Stromal cell of bone marrow (primary cell): Measurements from ENCODE around the gene SCAF1.

ENCODE experiments used
- DNase-seq: peaks from one replicate; pipeline ENCODE4 v3.0.0-alpha.2; 2012; ENCODE audit warnings: low read depth

SCAF1 gene

GRCh38 chr19:49643466-49643865 lies 1.5 kb downstream of the SCAF1 start:
- DNase-seq: no peak

DNA sequence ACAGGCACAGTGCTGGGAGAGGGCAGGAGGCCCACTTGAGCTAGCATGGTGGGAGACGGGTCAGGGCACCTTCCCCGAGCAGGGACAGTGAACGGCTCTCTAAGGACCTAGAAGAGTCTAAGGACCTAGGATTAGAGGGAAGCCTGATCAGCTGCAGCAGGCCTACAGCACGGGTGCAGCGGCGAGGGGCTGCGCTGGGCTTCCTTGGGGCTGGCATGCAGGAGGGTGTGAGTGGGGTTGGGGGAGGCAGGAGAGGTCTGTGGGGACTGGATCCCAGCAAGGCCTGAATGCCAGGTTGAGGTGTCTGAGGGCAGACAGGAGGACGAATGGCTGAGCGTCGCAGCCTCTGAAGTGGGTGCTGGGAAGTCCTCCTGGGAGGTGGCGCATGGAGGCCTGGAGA lies 3.6 kb downstream of the SCAF1 start:
- no peak for DNase-seq

- DNase-seq: no peak
Observed at GRCh38 chr19:49645995-49646394, 4.0 kb downstream of the SCAF1 start.

- no peak for DNase-seq
Observed at GRCh38 chr19:49646586-49646985, 4.6 kb downstream of the SCAF1 start.

DNA sequence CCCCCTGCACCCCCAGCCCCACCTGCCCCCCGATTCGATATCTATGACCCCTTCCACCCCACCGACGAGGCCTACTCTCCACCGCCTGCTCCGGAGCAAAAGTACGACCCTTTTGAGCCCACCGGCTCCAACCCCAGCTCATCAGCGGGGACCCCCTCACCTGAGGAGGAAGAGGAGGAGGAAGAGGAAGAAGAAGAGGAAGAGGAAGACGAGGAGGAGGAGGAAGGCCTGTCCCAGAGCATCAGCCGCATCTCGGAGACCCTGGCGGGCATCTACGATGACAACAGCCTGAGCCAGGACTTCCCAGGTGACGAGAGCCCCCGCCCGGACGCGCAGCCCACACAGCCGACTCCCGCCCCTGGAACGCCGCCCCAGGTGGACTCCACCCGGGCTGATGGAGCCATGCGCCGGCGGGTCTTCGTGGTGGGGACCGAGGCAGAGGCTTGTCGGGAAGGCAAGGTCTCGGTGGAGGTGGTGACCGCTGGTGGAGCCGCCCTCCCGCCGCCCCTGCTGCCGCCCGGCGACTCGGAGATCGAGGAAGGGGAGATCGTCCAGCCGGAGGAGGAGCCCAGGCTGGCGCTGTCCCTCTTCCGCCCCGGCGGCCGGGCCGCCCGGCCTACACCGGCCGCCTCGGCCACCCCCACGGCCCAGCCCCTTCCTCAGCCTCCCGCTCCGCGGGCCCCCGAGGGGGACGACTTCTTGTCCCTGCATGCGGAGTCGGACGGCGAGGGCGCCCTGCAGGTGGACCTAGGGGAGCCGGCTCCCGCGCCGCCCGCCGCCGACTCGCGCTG lies 9.2 kb downstream of the SCAF1 start:
- DNase-seq: no peak

DNA sequence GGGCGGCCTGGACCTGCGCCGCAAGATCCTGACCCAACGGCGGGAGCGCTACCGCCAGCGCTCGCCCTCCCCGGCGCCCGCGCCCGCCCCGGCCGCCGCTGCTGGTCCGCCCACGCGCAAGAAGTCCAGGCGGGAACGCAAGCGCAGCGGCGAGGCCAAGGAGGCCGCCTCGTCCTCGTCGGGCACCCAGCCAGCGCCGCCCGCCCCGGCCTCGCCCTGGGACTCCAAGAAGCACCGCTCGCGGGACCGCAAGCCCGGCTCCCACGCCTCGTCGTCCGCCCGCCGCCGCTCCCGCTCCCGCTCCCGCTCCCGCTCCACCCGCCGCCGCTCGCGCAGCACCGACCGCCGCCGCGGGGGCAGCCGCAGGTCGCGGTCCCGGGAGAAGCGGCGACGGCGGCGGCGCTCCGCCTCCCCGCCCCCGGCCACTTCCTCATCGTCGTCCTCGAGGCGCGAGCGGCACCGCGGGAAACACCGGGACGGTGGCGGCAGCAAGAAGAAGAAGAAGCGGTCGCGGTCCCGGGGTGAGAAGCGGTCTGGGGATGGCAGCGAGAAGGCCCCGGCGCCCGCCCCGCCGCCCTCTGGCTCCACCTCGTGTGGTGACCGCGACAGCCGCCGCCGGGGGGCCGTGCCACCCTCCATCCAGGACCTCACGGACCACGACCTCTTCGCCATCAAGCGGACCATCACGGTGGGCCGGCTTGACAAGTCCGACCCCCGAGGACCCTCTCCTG lies 10.0 kb downstream of the SCAF1 start:
- no peak for DNase-seq

GRCh38 chr19:49652551-49653465 lies 10.8 kb downstream of the SCAF1 start:
- no peak for DNase-seq

DNA sequence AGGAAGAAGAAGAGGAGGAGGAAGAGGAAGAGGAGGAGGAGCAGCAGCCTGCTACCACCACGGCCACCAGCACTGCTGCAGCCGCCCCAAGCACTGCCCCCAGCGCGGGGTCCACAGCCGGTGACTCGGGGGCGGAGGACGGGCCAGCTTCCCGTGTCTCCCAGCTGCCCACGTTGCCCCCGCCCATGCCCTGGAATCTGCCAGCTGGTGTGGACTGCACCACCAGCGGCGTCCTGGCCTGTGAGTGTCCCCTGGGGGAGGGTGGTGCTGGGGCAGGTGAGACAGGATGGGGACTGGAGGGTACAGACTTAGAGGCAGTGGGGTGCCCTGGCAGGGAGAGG lies 11.4 kb downstream of the SCAF1 start:
- DNase-seq: no peak

DNA sequence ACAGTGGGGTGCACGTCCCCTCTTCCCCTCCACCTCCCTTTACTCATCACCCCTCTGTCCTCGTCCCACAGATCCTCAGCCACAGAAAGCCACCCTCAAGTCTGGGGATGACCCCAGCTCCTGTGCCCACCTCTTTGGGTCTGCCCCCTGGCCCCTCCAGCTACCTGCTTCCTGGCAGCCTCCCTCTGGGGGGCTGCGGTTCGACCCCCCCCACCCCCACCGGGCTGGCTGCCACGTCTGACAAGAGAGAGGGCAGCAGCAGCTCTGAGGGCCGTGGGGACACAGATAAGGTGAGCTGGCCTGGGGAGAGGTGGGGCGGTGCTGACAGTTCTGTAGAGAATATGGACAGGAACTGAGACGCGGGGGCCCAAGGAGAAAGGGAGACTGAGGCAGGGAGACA lies 12.6 kb downstream of the SCAF1 start:
- DNase-seq: no peak

GRCh38 chr19:49655570-49656455 lies 13.8 kb downstream of the SCAF1 start:
- DNase-seq: no peak

DNA sequence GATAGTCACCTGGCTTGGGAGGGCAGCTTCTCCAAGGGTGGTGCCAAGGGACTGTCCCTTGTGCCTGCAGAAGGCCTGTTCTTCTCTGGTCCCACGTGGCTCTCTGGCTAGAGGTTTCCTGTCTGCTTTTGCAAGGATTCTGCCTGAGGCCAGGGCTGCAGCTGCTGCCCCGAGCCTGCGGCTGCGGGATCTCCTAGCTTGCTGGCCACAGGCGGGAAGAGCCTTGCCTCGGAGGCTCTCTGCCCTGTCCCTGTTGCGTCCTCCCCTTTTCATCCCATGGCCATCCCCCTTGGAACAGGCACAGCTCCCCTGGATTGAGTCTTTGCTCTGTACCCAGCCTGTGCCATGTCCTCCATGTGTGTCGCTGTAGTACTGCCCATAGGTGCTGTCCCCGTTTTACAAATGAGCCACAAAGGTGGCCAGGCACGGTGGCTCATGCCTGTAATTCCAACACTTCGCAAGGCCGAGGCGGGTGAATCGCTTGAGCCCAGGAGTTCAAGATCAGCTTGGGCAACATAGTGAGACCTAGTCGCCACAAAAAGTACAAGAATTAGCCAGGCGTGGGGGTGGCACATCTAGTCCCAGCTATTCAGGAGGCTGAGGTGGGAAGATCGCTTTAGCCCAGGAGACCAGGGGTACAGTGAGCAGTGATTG lies 14.6 kb downstream of the SCAF1 start:
- no peak for DNase-seq

- DNase-seq: no peak
Observed at GRCh38 chr19:49657493-49658138, 15.6 kb downstream of the SCAF1 start.

GRCh38 chr19:49658139-49658517 lies 16.1 kb downstream of the SCAF1 start:
- DNase-seq: no peak

DNA sequence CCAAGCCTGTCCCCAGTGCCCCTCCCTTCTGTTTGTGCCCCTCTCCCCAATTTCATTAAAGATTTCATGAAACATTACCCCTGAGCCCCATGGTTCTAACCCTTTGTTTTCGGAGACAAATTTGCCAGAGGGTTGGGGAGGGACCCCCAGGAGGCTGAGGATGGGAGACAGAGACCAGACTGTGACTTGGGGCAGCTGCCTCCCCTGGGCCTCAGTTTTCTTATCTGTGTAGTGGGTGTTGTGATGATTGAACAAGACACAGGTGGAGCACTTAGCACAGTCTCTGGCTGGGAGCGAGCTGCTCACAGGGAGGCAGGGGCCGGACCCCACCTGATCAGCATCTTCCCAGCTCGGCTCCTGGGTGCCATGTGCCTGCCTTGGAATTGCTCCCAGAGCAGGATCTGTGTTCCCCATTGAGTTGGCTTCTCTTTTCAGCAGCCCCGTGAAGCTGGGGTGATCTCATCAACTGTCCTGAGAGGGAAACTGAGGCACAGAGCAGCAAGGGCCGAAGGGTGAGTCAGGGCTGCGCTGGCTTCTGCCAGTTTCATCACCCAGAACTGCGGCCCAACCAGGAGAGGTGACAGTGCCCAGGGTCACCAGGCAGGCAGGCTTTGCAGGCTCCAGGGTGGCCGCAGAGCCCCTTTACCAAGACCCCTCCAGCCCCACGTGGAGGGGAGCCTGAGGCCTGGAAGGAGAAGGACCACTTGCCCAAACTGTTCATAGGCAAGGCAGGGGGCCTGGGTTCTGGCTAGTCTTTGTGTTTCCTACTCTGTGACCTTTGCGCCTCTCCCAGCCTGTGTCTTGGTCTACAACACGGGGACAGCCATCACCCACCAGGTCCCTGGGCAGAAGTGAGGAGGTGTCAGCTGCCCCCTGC lies 16.8 kb downstream of the SCAF1 start:
- DNase-seq: no peak

DNA sequence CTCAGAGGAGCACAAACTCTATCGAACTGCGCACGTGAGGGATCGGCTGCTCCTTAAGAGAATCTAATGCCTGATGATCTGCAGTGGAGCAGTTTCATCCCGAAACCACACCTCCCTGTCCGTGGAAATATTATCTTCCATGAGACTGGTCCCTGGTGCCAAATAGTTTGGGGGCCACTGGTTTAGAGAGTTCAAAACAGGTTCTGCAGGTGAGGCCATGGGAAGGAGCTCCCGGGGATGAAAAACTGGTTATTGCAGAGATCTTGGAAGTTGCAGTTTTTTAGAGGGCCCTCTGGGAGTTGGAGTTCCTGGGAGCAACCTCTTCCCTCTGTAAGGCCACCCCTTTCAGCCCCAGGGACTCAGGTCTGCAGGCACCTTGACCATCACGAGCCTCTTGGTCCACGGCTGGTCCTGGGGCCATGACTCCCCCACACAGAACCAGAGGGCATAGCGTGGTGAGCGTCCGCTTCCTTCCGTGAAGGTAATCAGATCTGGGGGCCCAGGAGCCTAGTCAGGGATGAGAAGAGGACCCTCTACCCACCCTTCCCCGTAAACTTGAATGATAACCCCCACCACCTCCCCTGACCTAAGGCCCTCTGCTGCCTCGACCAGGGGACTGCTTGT lies 18.4 kb downstream of the SCAF1 start:
- DNase-seq: no peak

- no peak for DNase-seq
Observed at GRCh38 chr19:49662011-49662410, 20.0 kb downstream of the SCAF1 start.

DNA sequence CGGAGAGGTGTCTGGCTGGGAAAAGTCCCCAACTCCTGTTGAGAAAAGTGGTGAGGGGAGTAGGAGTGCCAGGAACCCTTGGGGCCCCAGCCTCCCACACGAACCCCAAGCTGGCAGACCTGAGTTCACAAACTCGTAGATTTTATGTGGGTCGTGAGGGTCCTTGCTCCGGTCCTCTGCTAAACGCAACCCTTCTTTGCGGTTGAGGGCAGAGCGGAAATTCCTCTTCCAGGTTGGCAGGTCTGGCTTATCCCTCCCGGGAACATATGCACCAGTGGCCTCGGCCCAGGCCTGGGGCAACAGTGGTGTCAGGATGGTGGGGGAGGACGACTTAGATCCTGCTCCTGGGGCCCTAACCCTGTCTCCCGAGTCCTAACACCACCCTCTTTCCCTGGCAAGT lies 21.2 kb downstream of the SCAF1 start:
- no peak for DNase-seq

GRCh38 chr19:49664171-49665035 lies 22.4 kb downstream of the SCAF1 start:
- DNase-seq: peak; percentile 61
